Lower leg skin (tissue), 3 donors: ENCODE data around the gene ZNF76.

Source experiments
- POLR2A ChIP-seq, 2 donors: fragments of 450-650 bp; IDR thresholded peaks; one replicate each; pipeline ENCODE4 v1.6.1; 2016 to 2017; ENCODE audit warnings: antibody characterized with exemption in 2 of 2, mild to moderate bottlenecking in 1 of 2, moderate library complexity in 1 of 2
- TF ChIP-seq, protein P1 (sequence below), 3 donors: fragments of 450-650 bp; IDR thresholded peaks; one replicate each; pipeline ENCODE4 v1.5.1; 2016; ENCODE audit warnings: antibody characterized with exemption in 3 of 3, mild to moderate bottlenecking in 3 of 3, moderate library complexity in 2 of 3

DNA sequence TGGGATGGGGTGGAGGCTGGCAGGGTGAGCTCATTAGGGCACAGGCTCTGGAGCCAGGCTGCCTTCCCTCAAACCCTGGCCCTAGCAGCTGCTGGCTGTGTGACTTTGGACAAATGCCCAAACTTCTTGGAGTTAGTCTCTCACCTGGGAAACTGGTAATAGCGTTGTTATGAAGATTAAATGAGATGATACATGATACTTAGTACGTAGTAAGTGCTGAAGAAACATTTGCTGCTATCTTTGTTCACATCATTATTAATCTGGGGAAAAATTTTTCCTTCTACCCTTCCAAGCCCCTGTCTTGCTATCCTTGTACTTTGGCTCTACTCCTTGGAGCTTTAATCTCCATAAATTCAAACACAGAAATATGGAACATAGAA lies 60.5 kb downstream of the ZNF76 start:
- TF ChIP-seq, protein P1, sequence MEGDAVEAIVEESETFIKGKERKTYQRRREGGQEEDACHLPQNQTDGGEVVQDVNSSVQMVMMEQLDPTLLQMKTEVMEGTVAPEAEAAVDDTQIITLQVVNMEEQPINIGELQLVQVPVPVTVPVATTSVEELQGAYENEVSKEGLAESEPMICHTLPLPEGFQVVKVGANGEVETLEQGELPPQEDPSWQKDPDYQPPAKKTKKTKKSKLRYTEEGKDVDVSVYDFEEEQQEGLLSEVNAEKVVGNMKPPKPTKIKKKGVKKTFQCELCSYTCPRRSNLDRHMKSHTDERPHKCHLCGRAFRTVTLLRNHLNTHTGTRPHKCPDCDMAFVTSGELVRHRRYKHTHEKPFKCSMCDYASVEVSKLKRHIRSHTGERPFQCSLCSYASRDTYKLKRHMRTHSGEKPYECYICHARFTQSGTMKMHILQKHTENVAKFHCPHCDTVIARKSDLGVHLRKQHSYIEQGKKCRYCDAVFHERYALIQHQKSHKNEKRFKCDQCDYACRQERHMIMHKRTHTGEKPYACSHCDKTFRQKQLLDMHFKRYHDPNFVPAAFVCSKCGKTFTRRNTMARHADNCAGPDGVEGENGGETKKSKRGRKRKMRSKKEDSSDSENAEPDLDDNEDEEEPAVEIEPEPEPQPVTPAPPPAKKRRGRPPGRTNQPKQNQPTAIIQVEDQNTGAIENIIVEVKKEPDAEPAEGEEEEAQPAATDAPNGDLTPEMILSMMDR (IDR thresholded peaks at IDR 0.05): no peak
- no peak for TF ChIP-seq POLR2A (IDR thresholded peaks at IDR 0.05)
